ENCODE data around the gene MSI2. TPM values are rescaled to one million over a fixed set of nuclear protein-coding genes. Genes with fewer than 3 reads are reported as not detected.

The MSI2 gene
- total RNA-seq, 1 donor from 2014 or later, result 140 TPM

DNA sequence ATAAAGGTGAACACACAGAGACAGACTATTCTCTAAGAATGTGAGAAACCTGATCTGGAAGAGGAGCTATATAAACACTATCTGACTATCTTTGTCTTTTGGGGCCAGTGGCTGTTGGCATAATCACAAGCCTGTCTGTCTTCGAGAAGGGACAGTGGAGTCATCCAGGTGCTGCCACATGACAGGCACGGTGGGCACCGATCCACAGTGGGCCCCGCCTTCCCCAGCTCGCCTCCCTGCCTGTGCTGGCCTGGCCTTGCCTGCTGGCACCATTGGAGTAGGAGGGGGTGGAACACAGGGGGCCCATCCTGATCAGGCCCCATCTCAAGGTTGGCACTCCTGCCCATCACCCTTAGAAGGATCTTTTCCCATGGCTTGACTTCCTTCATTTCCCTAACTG is 376.0 kb downstream of the MSI2 start:
- Mint-ChIP-seq H3K27ac (ENCODE audit: unreplicated experiment) (peak overlapping the region; percentile 89), H3K36me3 (ENCODE audit: low read depth) (peaks cover 28% of the 10 kb centered on the region), H3K4me3 (no peak overlapping the region), H3K9me3 (no peaks in the 10 kb centered on the region), H3K27me3 (ENCODE audit: low read depth) (no peaks in the 10 kb centered on the region), H3K4me1 (peaks cover 13% of the 10 kb centered on the region)
- TF ChIP-seq, protein P1, sequence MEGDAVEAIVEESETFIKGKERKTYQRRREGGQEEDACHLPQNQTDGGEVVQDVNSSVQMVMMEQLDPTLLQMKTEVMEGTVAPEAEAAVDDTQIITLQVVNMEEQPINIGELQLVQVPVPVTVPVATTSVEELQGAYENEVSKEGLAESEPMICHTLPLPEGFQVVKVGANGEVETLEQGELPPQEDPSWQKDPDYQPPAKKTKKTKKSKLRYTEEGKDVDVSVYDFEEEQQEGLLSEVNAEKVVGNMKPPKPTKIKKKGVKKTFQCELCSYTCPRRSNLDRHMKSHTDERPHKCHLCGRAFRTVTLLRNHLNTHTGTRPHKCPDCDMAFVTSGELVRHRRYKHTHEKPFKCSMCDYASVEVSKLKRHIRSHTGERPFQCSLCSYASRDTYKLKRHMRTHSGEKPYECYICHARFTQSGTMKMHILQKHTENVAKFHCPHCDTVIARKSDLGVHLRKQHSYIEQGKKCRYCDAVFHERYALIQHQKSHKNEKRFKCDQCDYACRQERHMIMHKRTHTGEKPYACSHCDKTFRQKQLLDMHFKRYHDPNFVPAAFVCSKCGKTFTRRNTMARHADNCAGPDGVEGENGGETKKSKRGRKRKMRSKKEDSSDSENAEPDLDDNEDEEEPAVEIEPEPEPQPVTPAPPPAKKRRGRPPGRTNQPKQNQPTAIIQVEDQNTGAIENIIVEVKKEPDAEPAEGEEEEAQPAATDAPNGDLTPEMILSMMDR (conservative IDR thresholded peaks at IDR 0.05), result no peak
- DNase-seq (ENCODE audit: low read depth, low spot score), result no peak

DNA sequence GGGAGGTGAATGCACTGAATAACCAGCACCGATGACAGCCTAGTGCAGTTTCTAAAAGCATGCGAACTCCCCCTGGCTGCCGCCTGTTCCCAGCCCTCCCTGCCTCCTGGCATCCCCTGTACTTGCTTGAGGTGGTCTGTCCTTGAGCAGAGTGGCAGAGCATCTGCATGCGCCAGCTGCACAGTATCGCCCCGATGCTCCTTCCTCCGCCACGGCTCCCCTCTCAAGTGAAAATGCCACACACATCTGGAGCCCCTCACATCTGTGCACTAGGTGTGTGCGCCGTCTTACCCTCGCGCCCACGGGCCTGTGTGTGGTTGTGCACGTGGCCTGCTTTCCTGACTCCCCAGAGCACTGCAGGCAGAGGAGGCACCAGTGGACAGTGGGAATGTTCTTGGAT is 376.9 kb downstream of the MSI2 start:
- Mint-ChIP-seq H3K9me3 (no peaks in the 10 kb centered on the region), H3K36me3 (ENCODE audit: low read depth) (peaks cover 25% of the 10 kb centered on the region), H3K4me3 (no peak overlapping the region), H3K27ac (ENCODE audit: unreplicated experiment) (no peak overlapping the region), H3K27me3 (ENCODE audit: low read depth) (no peaks in the 10 kb centered on the region), H3K4me1 (peaks cover 14% of the 10 kb centered on the region)
- no peak for DNase-seq (ENCODE audit: low read depth, low spot score)
- TF ChIP-seq, protein P1 (conservative IDR thresholded peaks at IDR 0.05), result no peak

DNA sequence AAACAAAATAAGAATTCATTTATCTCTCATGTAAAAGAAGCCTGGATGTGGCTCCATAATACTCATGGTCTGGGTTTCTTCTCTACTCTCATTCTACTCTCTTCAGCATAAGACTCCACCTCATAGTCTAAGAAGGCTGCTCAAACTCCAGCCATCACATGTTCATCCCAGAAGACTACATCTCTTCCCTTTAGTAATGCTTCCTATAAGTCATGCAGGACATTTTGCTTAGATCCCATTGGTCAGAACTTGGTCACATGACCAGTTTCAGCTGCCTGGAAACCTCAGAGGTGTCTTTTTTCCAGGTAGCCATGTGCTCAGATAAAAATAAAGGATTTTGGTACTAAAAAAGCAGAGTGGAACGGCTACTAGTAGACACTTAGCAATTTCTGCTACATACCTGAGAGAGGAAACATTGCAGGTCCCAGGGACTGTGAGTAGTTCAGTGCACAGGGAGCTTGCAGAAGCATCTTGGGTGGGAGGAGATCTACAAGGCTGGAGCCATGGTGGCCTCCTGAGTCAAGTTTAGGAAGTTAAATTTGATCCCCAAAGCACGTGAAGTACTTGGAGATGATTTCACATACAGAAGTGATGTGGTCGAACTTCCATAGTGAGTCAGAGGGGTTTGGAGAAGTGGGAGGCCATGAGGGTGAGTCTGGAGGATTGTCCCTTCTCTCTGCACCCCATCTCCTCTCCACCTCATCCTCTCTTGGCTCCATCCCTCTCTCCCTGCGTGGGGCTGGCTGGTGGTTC is 378.6 kb downstream of the MSI2 start:
- H3K4me1 Mint-ChIP-seq, result peaks cover 14% of the 10 kb centered on the region
- peaks cover 23% of the 10 kb centered on the region for H3K36me3 Mint-ChIP-seq (ENCODE audit: low read depth)
- no peaks in the 10 kb centered on the region for H3K27me3 Mint-ChIP-seq (ENCODE audit: low read depth)

DNA sequence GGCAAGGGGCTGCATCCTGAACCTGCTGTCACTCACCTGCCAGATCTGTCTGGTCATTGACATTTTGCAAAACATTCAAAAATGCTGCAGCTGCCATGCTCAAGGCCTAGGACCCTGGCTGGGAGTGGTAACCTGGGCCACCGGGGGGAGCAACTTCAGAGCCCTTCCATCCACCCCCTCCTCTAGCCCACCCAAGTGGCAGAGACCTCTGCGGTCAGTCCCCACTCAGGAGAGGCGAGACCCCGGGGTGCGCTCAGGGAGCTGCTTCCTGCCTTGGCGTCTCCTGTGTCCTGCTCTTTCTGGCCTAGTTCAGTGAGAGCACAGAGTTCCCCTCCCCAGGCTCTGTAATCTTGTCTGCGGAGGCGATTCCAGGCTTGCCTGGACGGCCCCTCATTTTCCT is 380.0 kb downstream of the MSI2 start:
- peak overlapping the region; percentile 61 for H3K27ac Mint-ChIP-seq (ENCODE audit: unreplicated experiment)

More for the DNA sequence above, 378.6 kb downstream of the MSI2 start:
- Mint-ChIP-seq H3K27ac (ENCODE audit: unreplicated experiment) (no peak overlapping the region), H3K4me3 (no peak overlapping the region), H3K9me3 (no peaks in the 10 kb centered on the region)
- TF ChIP-seq, protein P1 (conservative IDR thresholded peaks at IDR 0.05), result no peak
- DNase-seq (ENCODE audit: low read depth, low spot score), result no peak

DNA sequence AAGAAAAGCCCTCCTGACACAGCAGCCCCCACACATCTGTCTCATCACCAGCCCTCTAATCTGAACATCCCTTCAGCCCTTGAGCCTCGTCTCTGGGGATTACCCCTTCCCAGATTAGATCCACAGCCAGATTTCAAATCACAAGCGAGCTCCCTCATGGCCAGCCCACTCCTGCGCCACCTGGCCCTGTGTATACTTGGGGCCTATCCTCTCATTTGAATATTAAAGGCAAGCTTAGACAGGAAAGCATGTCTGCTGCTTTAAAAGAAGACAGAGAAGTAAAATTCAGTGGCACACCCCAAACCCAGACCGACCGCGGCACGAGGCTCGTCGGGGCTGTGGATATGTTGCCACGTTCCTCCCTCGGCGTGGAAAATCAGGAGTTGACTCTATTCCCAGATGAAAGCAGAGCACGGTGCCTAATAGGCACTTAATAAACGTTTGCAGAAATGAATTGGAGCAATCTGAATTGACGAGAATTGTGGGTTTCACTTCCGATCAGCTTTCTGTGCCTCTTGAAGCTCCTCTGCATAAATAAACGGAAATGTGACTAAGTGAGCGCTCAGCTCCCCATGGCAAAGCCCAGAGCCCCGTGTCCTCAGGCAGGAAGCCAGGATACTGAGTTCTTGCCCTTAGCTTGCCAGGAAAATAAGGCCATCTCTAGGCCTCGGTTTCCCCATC is 380.8 kb downstream of the MSI2 start:
- Mint-ChIP-seq H3K4me1 (peaks cover 16% of the 10 kb centered on the region), H3K4me3 (no peak overlapping the region), H3K9me3 (no peaks in the 10 kb centered on the region), H3K27me3 (ENCODE audit: low read depth) (no peaks in the 10 kb centered on the region), H3K36me3 (ENCODE audit: low read depth) (peaks cover 20% of the 10 kb centered on the region), H3K27ac (ENCODE audit: unreplicated experiment) (peak overlapping the region; percentile 61)
- TF ChIP-seq, protein P1 (conservative IDR thresholded peaks at IDR 0.05), result no peak
- DNase-seq (ENCODE audit: low read depth, low spot score), result no peak

More for the DNA sequence above, 380.0 kb downstream of the MSI2 start:
- TF ChIP-seq, protein P1 (conservative IDR thresholded peaks at IDR 0.05), result no peak
- peaks cover 16% of the 10 kb centered on the region for H3K4me1 Mint-ChIP-seq
- H3K4me3 Mint-ChIP-seq, result peak overlapping the region; percentile 25
- H3K27me3 Mint-ChIP-seq (ENCODE audit: low read depth), result no peaks in the 10 kb centered on the region
- H3K9me3 Mint-ChIP-seq, result no peaks in the 10 kb centered on the region
- DNase-seq (ENCODE audit: low read depth, low spot score), result no peak
- H3K36me3 Mint-ChIP-seq (ENCODE audit: low read depth), result peaks cover 23% of the 10 kb centered on the region

Measured in neural crest cell (in vitro differentiated cells).